Measurements from ENCODE around the gene ADGRB3.

GRCh38 chr6:68655028-68655427 is 19.9 kb downstream of the ADGRB3 start:
- no peak for TF ChIP-seq CTCF (conservative IDR thresholded peaks at IDR 0.05; ENCODE audit: low read depth, low read length)
- no peak for TF ChIP-seq EZH2 (IDR thresholded peaks at IDR 0.05; ENCODE audit: low read length, unreplicated experiment)
- TF ChIP-seq EZH2phosphoT487 (IDR thresholded peaks at IDR 0.05; ENCODE audit: borderline replicate concordance, low read length) = no peak
